ENCODE data around the gene ANKRD28.

ANKRD28 gene

GRCh38 chr3:15660055-15660935 lies 137.5 kb downstream of the ANKRD28 start:
- no peak for TF ChIP-seq CTCF (IDR thresholded peaks at IDR 0.05; ENCODE audit: low read length)
- no peak for TF ChIP-seq EZH2 (IDR thresholded peaks at IDR 0.05; ENCODE audit: borderline replicate concordance, low read length)
- Histone ChIP-seq H3K9me2 (ENCODE audit: low read depth, low read length) (no peaks in the 10 kb centered on the region), H4K20me1 (ENCODE audit: insufficient read depth, low read length) (no peaks in the 10 kb centered on the region), H3K79me2 (ENCODE audit: insufficient read depth, low read length) (no peaks in the 10 kb centered on the region), H3K4me3 (ENCODE audit: low read depth, low read length, poor library complexity, severe bottlenecking) (no peak overlapping the region), H3K27me3 (ENCODE audit: insufficient read depth, low read length) (no peaks in the 10 kb centered on the region), H3K9me3 (ENCODE audit: low read length) (peaks cover 6% of the 10 kb centered on the region; the same call in 1 of the 2 replicates), H3K4me1 (ENCODE audit: insufficient read depth, low read length, severe bottlenecking) (no peaks in the 10 kb centered on the region), H3K36me3 (ENCODE audit: insufficient read depth, low read length) (no peaks in the 10 kb centered on the region), H3K4me2 (ENCODE audit: low read length) (no peak overlapping the region), H3K9ac (ENCODE audit: low read length) (no peak overlapping the region), H3K27ac (ENCODE audit: low read depth, low read length, poor library complexity, severe bottlenecking) (no peak overlapping the region), H3F3A (ENCODE audit: insufficient read depth, low read length) (no peaks in the 10 kb centered on the region), H2AFZ (ENCODE audit: low read length) (no peak overlapping the region)

GRCh38 chr3:15659254-15659975 lies 138.4 kb downstream of the ANKRD28 start:
- Histone ChIP-seq H3K4me2 (ENCODE audit: low read length) (no peak overlapping the region), H3F3A (ENCODE audit: insufficient read depth, low read length) (no peaks in the 10 kb centered on the region), H3K9ac (ENCODE audit: low read length) (no peak overlapping the region), H3K9me2 (ENCODE audit: low read depth, low read length) (no peaks in the 10 kb centered on the region), H3K4me1 (ENCODE audit: insufficient read depth, low read length, severe bottlenecking) (no peaks in the 10 kb centered on the region), H3K79me2 (ENCODE audit: insufficient read depth, low read length) (no peaks in the 10 kb centered on the region), H3K4me3 (ENCODE audit: low read depth, low read length, poor library complexity, severe bottlenecking) (no peak overlapping the region), H3K27ac (ENCODE audit: low read depth, low read length, poor library complexity, severe bottlenecking) (no peak overlapping the region), H2AFZ (ENCODE audit: low read length) (no peak overlapping the region), H3K36me3 (ENCODE audit: insufficient read depth, low read length) (no peaks in the 10 kb centered on the region), H3K27me3 (ENCODE audit: insufficient read depth, low read length) (no peaks in the 10 kb centered on the region), H3K9me3 (ENCODE audit: low read length) (peaks cover 6% of the 10 kb centered on the region; the same call in 1 of the 2 replicates), H4K20me1 (ENCODE audit: insufficient read depth, low read length) (no peaks in the 10 kb centered on the region)
- TF ChIP-seq EZH2 (IDR thresholded peaks at IDR 0.05; ENCODE audit: borderline replicate concordance, low read length) (no peak), CTCF (IDR thresholded peaks at IDR 0.05; ENCODE audit: low read length) (no peak)

GRCh38 chr3:15657016-15657415 lies 140.8 kb downstream of the ANKRD28 start:
- TF ChIP-seq EZH2 (IDR thresholded peaks at IDR 0.05; ENCODE audit: borderline replicate concordance, low read length), result no peak
- no peak for TF ChIP-seq CTCF (IDR thresholded peaks at IDR 0.05; ENCODE audit: low read length)
- H3K9ac ChIP-seq (ENCODE audit: low read length), result no peak overlapping the region
- H3K36me3 ChIP-seq (ENCODE audit: insufficient read depth, low read length), result no peaks in the 10 kb centered on the region
- H3K79me2 ChIP-seq (ENCODE audit: insufficient read depth, low read length), result no peaks in the 10 kb centered on the region
- H3K9me2 ChIP-seq (ENCODE audit: low read depth, low read length), result no peaks in the 10 kb centered on the region
- H3K4me3 ChIP-seq (ENCODE audit: low read depth, low read length, poor library complexity, severe bottlenecking), result no peak overlapping the region
- no peak overlapping the region for H2AFZ ChIP-seq (ENCODE audit: low read length)
- no peaks in the 10 kb centered on the region; the same call in 1 of the 2 replicates for H3K27me3 ChIP-seq (ENCODE audit: insufficient read depth, low read length)
- H3K4me2 ChIP-seq (ENCODE audit: low read length), result no peak overlapping the region
- H4K20me1 ChIP-seq (ENCODE audit: insufficient read depth, low read length), result no peaks in the 10 kb centered on the region
- H3F3A ChIP-seq (ENCODE audit: insufficient read depth, low read length), result no peaks in the 10 kb centered on the region
- no peak overlapping the region for H3K27ac ChIP-seq (ENCODE audit: low read depth, low read length, poor library complexity, severe bottlenecking)
- H3K4me1 ChIP-seq (ENCODE audit: insufficient read depth, low read length, severe bottlenecking), result no peaks in the 10 kb centered on the region
- H3K9me3 ChIP-seq (ENCODE audit: low read length), result peaks cover 6% of the 10 kb centered on the region; the same call in 1 of the 2 replicates
